Spleen (tissue), 7 donors: ENCODE data around the gene SEMA6D.

Experiments used
- POLR2A ChIP-seq, 3 donors: fragments of 450-650 bp; IDR thresholded peaks; one replicate each; pipeline ENCODE4 v1.5.1; 2017; ENCODE audit warnings: antibody characterized with exemption in 3 of 3, mild to moderate bottlenecking in 1 of 3
- TF ChIP-seq, protein P1 (sequence below), 11 experiments: fragments of 200-600 bp in 7 of 11; fragments of 450-650 bp in 4 of 11; sonication (generic) in 4 of 11; IDR thresholded peaks in 8 of 11; conservative IDR thresholded peaks in 3 of 11; 1 replicate in 7 of 11; 2 replicates in 4 of 11; pipeline versions ENCODE4 v1.4.0 to v1.8.0; 2016 to 2021; ENCODE audit warnings: antibody characterized with exemption in 11 of 11, inconsistent platforms in 4 of 11, mild to moderate bottlenecking in 1 of 11
- donor health status: DM: no; HTN: no; CAD: no; lungs with moderate emphysema.
- donor health status: DM: no; HTN: no; CAD: no.
- donor health status: DM: no; HTN: no; CAD: no.

DNA sequence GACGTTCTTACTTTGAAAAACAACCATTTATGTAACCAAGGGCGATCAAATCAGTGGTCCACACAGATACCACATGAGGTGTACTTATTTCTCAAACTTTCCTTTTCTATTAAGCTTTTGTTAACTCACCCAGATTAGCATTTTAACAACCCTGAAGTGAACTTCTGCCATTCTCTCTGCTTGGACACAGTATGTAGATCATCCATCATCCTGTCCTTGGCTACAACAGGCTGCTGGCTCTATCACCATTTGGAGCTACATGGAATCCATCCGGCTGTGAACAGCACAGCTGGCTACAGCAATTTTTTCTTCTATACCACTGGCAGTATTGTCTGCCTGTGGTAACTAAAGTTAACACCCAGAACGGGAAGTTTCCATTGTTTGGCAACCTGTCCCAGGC is 4.4 kb downstream of the SEMA6D start:
- TF ChIP-seq, protein P1, sequence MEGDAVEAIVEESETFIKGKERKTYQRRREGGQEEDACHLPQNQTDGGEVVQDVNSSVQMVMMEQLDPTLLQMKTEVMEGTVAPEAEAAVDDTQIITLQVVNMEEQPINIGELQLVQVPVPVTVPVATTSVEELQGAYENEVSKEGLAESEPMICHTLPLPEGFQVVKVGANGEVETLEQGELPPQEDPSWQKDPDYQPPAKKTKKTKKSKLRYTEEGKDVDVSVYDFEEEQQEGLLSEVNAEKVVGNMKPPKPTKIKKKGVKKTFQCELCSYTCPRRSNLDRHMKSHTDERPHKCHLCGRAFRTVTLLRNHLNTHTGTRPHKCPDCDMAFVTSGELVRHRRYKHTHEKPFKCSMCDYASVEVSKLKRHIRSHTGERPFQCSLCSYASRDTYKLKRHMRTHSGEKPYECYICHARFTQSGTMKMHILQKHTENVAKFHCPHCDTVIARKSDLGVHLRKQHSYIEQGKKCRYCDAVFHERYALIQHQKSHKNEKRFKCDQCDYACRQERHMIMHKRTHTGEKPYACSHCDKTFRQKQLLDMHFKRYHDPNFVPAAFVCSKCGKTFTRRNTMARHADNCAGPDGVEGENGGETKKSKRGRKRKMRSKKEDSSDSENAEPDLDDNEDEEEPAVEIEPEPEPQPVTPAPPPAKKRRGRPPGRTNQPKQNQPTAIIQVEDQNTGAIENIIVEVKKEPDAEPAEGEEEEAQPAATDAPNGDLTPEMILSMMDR (IDR thresholded peaks at IDR 0.05 in 8 of 11, conservative IDR thresholded peaks at IDR 0.05 in 3 of 11): no peak
- TF ChIP-seq POLR2A (IDR thresholded peaks at IDR 0.05): no peak
